Uterus (tissue), 4 donors: ENCODE measurements around the gene P2RY2. TPM values are rescaled to one million over a fixed set of nuclear protein-coding genes. Genes with fewer than 3 reads are reported as not detected.

Experiments used
- DNase-seq, 2 donors: peaks; one replicate each; pipeline ENCODE4 v3.0.0-alpha.2; 2019 to 2020
- H3K27ac ChIP-seq, 2 donors: fragments of 200-600 bp; sonication (generic); 1 replicate in 1 of 2; 2 replicates in 1 of 2; pipeline ENCODE4 v1.5.1; 2016 to 2018
- H3K27me3 ChIP-seq, 2 donors: fragments of 200-600 bp; sonication (generic); one replicate each; pipeline ENCODE4 v1.5.1; 2018 to 2019; ENCODE audit warnings: control low read depth in 1 of 2
- H3K36me3 ChIP-seq, 2 donors: fragments of 200-600 bp; sonication (generic); one replicate each; pipeline ENCODE4 v1.5.1; 2019; ENCODE audit warnings: control low read depth in 1 of 2
- H3K4me1 ChIP-seq, 2 donors: fragments of 200-600 bp; sonication (generic); one replicate each; pipeline ENCODE4 v1.5.1; 2018 to 2019; ENCODE audit warnings: control low read depth in 1 of 2
- H3K4me3 ChIP-seq, 2 donors: fragments of 200-600 bp; sonication (generic); 1 replicate in 1 of 2; 2 replicates in 1 of 2; pipeline ENCODE4 v1.5.1; 2018 to 2019; ENCODE audit warnings: mild to moderate bottlenecking in 1 of 2
- H3K9me3 ChIP-seq, 2 donors: fragments of 200-600 bp; sonication (generic); one replicate each; pipeline ENCODE4 v1.5.1; 2019; ENCODE audit warnings: control low read depth in 1 of 2
- CTCF ChIP-seq, 4 experiments: fragments of 200-600 bp in 2 of 4; fragments of 450-650 bp in 2 of 4; sonication (generic) in 2 of 4; IDR thresholded peaks; one replicate each; pipeline ENCODE4 v1.5.1; 2016 to 2019; ENCODE audit warnings: antibody characterized with exemption in 4 of 4, mild to moderate bottlenecking in 2 of 4, moderate library complexity in 1 of 4
- POLR2A ChIP-seq, 2 donors: fragments of 450-650 bp; IDR thresholded peaks; one replicate each; pipeline ENCODE4 v1.6.1; 2016; ENCODE audit warnings: antibody characterized with exemption in 2 of 2, mild to moderate bottlenecking in 1 of 2, moderate library complexity in 1 of 2
- intact Hi-C: fragments of 100-400 bp; cut with DNase I; formaldehyde crosslinking; loops from one replicate; pipeline ENCODE4 v1.15.1; 2023; ENCODE audit warnings: low total_unique reads
- total RNA-seq, 4 donors: library from RNA; depleted of rRNA in 3 of 4; stranded (reverse); fragments of >200 nt in 3 of 4; gene quantifications; one replicate each; pipeline versions ENCODE4 v1.1.0 to v1.2.4, GENCODE V29; 2014 to 2023
- donor health status: DM: yes; HTN: yes; CAD: no.

The P2RY2 gene
- total RNA-seq, 4 donors from 2014 or later: 0.98 to 3.1 (median 2.8) TPM; not detected in 1

GRCh38 chr11:73216465-73216864, 1.6 kb upstream of the P2RY2 start:
- no peak overlapping the region for H3K4me3 ChIP-seq
- H3K4me1 ChIP-seq: peaks cover 0 to 11% of the 10 kb centered on the region in 2 donors
- TF ChIP-seq POLR2A (IDR thresholded peaks at IDR 0.05) (no peak), CTCF (IDR thresholded peaks at IDR 0.05) (no peak)
- no peak for DNase-seq
- no peaks in the 10 kb centered on the region for H3K36me3 ChIP-seq
- H3K9me3 ChIP-seq: no peaks in the 10 kb centered on the region
- H3K27me3 ChIP-seq: no peaks in the 10 kb centered on the region
- intact Hi-C loops: no loop called here
- no peak overlapping the region for H3K27ac ChIP-seq

- Histone ChIP-seq H3K4me3 (no peak overlapping the region), H3K4me1 (peaks cover 0 to 11% of the 10 kb centered on the region in 2 donors), H3K27me3 (no peaks in the 10 kb centered on the region), H3K9me3 (no peaks in the 10 kb centered on the region), H3K36me3 (no peaks in the 10 kb centered on the region), H3K27ac (no peak overlapping the region)
- intact Hi-C loops: no loop called here
- no peak for DNase-seq
- TF ChIP-seq POLR2A (IDR thresholded peaks at IDR 0.05) (no peak), CTCF (IDR thresholded peaks at IDR 0.05) (no peak)
These were observed 811 bp upstream of the P2RY2 start for GRCh38 chr11:73217131-73217809.

- Histone ChIP-seq H3K4me3 (peak overlapping the region in 1 of 2 donors; percentile 40), H3K27ac (no peak overlapping the region), H3K9me3 (no peaks in the 10 kb centered on the region), H3K4me1 (peaks cover 0 to 11% of the 10 kb centered on the region in 2 donors), H3K27me3 (no peaks in the 10 kb centered on the region), H3K36me3 (no peaks in the 10 kb centered on the region)
- TF ChIP-seq CTCF (IDR thresholded peaks at IDR 0.05) (no peak), POLR2A (IDR thresholded peaks at IDR 0.05) (no peak)
- DNase-seq: no peak
- intact Hi-C loops: no loop called here
These were observed 323 bp upstream of the P2RY2 start for GRCh38 chr11:73217810-73218105.

- peak overlapping the region in 1 of 2 donors; percentile 40 for H3K4me3 ChIP-seq
- no peak for TF ChIP-seq CTCF (IDR thresholded peaks at IDR 0.05)
- no peak for TF ChIP-seq POLR2A (IDR thresholded peaks at IDR 0.05)
- H3K27ac ChIP-seq: no peak overlapping the region
- no peaks in the 10 kb centered on the region for H3K27me3 ChIP-seq
- intact Hi-C loops: no loop called here
- no peaks in the 10 kb centered on the region for H3K9me3 ChIP-seq
- H3K36me3 ChIP-seq: no peaks in the 10 kb centered on the region
- peaks cover 0 to 11% of the 10 kb centered on the region in 2 donors for H3K4me1 ChIP-seq
- DNase-seq: no peak
These were observed 742 bp downstream of the P2RY2 start for GRCh38 chr11:73218830-73219215.

GRCh38 chr11:73219396-73220285, 1.6 kb downstream of the P2RY2 start:
- H3K4me3 ChIP-seq: no peak overlapping the region
- peaks cover 0 to 11% of the 10 kb centered on the region in 2 donors for H3K4me1 ChIP-seq
- H3K9me3 ChIP-seq: no peaks in the 10 kb centered on the region
- H3K27me3 ChIP-seq: no peaks in the 10 kb centered on the region
- TF ChIP-seq POLR2A (IDR thresholded peaks at IDR 0.05) (no peak), CTCF (IDR thresholded peaks at IDR 0.05) (no peak)
- intact Hi-C loops: no loop called here
- no peak overlapping the region for H3K27ac ChIP-seq
- no peaks in the 10 kb centered on the region for H3K36me3 ChIP-seq
- DNase-seq: no peak
